ENCODE measurements around the gene USP8.

GRCh38 chr15:50543556-50543955 is 119.4 kb downstream of the USP8 start:
- no peak for TF ChIP-seq EP300 (IDR thresholded peaks at IDR 0.05)
- TF ChIP-seq, protein P1, sequence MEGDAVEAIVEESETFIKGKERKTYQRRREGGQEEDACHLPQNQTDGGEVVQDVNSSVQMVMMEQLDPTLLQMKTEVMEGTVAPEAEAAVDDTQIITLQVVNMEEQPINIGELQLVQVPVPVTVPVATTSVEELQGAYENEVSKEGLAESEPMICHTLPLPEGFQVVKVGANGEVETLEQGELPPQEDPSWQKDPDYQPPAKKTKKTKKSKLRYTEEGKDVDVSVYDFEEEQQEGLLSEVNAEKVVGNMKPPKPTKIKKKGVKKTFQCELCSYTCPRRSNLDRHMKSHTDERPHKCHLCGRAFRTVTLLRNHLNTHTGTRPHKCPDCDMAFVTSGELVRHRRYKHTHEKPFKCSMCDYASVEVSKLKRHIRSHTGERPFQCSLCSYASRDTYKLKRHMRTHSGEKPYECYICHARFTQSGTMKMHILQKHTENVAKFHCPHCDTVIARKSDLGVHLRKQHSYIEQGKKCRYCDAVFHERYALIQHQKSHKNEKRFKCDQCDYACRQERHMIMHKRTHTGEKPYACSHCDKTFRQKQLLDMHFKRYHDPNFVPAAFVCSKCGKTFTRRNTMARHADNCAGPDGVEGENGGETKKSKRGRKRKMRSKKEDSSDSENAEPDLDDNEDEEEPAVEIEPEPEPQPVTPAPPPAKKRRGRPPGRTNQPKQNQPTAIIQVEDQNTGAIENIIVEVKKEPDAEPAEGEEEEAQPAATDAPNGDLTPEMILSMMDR (IDR thresholded peaks at IDR 0.05): no peak

Measured in ovary (tissue), 3 donors.